NCI-H187 treated with DMSO at 0.1 percent for 48 hours (cell line): Measurements from ENCODE around the gene EXOC4.
"Not testable (repeated sequence)": the region's sequence is repeated elsewhere in the genome, so short reads cannot be mapped to it uniquely, and the experiment has no call there.

Experiments used
- DNase-seq: peaks from one replicate; lab custom pipeline; 2025; lab: John Stamatoyannopoulos, UW

EXOC4 gene

DNA sequence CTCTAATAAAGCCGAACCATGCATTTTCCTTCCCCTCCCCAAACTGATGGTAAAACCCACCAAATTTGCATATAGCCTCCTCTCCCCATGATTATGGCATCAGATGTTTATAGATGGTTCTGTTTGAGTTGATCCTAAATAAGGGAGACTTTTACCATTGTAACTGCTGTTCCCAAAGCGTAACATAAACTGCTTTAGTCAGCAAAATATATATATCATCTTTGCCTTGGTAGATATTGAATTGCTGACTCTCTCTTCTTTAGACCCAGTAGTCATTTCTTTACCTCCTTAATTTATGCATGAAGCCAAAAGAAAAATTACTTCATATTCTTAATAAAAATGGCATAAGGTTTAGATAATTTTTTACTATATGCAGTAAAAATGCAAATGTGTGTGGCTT is 788.1 kb downstream of the EXOC4 start:
- no peak for DNase-seq

DNA sequence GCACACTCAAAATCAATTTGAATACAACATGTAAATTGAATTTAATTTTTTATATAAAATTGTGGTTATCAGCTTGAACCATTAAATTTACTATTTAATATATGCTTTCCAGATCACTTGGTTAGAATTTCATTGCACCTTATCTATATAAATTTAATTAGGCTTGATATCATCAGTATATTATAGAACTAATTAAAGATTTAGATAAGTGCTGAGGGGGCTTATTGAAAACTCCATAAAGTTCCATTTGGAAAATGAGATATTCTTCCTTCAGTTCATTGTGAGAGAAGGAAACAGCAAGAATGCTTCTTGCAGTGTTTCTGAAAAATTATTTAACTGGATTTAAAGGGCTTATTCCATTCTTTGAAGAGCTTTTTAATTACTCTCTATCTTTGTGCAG is 788.6 kb downstream of the EXOC4 start:
- DNase-seq, result no peak

DNA sequence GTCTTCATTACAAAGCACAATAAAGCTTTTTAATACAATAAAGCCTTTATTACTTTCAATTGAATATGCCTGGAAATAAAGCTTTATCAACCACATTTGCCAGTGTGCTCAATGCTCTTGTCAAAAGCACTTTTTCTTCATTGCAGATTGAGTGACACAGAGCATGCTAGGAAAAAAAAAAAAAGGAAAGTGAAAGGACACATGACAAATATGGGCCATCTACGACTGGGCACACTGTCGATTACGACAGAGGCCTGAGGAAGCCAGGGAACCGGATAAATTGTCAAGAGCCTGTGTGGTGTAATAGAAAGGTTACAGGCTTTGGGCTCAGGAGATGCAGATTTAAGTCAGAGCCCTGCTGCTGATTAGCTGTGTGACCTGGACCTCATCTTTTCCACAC is 789.4 kb downstream of the EXOC4 start:
- no peak for DNase-seq

DNA sequence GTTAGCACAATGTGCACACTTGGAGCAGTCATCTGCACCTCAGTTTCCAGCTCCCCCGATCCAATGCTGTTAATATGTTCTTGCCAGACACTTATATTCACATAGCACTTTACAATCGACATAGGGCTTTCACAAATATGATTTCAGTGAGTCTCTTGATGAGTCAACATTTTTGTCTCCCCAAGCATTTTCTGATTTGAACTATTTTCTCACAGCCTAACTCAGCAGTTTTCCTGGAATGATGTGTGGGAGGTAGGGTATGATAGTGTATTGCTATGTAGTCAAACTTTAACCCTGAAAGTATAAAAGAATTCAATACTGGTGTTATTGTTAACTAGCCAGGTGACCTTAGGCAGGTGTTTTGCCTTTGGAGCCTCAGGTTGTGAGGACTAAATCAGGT is 791.8 kb downstream of the EXOC4 start:
- DNase-seq, result no peak

DNA sequence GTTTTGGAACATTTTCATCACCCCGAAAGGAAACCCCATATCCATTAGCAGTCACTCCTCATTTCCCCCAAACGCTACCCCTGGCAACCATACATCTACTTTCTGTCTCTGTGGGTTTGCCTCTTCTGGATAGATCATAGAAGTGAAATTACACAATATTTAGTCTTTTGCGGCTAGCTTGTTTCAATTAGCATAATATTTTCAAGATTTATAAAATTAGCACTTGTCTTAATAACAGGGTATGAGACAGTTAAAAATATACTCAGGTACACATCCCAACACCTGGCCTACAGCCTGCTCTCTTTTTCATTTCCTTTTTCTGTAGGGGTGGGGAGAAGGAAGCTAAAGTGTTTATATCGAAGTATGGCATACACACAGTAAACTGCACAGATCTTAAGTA is 792.8 kb downstream of the EXOC4 start:
- DNase-seq, result no peak

DNA sequence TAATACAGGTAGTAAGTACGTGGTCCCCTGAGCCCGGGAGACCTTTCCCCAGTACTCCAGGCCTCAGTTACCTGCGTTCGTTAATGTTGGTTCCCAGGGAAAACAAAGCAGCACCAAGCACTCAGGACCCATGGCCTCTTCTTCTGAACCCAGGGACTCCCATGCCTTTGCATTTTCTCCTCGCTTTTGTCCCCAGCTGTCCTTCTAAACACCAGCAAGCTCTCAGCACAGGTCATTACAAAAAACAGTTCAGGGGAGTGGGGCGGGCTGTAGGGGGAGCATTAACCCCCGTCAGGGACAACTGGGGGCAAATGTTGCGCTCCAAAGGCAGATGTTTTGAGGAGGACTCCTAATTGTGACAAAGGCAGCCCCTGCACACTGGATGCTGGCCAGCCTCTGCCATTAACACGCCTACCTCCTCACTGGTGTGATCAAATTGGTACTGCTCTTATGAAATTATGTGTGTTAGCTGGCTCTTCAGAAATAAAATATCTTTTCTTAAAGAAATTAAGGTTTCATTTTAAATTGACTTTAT is 793.8 kb downstream of the EXOC4 start:
- no peak for DNase-seq

DNA sequence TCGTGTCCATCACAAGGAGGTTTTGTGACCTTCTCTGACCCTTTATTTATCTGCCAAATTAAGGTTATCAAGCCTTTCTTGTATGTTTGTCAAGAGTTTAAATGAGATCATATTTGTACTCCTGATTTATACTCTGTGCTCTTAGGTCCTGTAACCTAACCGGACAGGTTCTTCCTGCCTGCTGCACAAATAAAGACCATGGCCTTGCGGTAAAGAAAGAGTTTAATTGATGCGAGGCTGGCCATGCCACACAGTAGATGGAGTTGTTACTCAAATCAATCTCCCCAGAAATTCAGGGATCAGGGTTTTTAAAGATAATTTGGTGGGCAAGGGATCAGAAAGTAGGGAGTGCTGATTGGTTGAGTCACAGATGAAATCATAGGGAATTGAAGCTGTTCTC is 794.8 kb downstream of the EXOC4 start:
- no peak for DNase-seq

DNA sequence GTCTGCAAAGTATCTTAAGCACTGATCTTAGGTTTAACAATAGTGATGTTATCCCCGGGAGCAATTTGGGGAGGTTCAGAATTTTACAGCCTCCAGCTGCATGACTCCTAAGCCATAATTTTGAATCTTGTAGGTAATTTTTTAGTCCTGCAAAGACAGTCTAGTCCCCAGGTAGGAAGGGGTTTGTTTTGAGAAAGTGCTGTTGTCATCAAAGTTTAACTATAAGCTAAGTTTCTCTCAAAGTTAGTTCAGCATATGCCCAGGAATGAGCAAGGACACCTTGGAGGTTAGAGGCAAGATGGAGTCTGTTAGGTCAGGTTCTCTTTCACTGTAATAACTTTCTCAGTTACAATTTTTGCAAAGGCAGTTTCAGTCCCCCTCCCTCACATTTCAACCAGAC is 795.3 kb downstream of the EXOC4 start:
- no peak for DNase-seq

DNA sequence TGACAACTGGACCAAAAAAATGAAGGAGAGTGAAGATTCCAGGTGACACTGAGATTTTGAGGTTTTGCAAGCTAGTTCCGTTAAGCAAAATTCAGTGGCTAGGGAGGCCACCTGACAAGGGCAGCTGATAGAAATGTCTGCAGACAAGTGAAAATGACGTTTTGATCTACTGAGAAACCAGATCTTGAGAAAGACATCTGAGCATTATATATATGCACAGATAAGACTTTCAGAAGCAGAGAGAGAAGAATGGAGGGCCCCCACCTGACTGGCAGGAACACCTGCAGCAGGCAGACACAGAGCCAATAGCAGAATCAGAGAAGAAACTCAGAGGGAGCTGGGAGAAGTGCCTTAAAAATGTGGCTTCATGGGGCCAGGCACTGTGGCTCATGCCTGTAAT is 798.1 kb downstream of the EXOC4 start:
- DNase-seq, result no peak

DNA sequence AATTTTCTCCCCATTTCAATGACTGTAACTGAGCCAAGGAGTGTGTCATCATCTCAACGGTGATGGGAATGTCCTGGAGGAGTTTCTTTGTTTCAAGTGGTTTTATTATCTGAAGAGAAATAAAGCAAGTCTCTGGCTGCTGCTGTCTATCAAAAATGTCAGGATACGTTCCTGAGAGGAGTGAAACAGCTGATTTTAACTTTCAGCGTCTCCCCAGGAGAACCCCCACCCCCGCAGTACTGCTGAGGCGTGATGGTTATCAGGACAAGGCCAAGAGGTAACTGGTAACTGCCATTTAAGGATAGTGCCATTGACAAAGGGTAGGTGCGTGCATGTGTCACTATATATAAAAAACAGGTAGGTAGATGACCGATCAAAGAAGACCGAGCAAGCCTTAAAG is 803.9 kb downstream of the EXOC4 start:
- no peak for DNase-seq

DNA sequence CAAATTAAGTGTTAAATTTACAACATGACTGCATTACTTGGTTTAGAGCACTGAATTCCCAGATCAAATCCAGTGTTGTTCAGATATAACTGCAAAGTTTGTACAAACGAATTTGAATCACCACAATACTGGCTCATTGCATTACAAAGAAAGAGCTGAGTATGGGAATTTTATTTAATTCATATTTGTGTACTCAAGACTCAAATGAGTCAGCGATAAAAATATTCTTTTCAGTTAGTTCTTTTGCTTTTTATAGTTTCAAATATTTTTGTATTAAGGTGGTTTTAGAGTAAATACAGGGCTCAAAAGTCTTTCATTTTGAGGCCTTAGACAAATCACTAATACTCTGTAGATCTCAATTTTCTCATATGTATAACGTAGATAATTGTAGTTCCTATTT is 805.6 kb downstream of the EXOC4 start:
- DNase-seq, result no peak

DNA sequence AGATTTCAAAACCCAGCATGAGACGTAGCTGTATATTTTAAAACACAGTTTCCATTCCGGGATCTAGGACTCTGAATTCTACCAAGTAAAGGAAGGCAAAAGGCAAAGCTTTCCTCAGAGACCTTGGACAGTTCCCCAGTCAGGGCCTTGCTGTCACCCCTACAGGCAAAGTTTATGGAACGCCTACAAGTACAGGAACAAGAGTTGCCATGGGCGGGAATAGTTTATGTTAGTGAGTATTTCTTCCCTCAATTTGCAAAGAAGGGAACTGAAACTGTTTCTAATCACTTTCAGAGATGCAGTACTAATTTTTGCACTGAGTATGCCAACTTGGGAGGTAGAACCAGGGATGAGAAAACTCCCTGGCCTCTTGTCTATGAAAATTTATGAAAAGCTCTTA is 806.1 kb downstream of the EXOC4 start:
- DNase-seq, result no peak

DNA sequence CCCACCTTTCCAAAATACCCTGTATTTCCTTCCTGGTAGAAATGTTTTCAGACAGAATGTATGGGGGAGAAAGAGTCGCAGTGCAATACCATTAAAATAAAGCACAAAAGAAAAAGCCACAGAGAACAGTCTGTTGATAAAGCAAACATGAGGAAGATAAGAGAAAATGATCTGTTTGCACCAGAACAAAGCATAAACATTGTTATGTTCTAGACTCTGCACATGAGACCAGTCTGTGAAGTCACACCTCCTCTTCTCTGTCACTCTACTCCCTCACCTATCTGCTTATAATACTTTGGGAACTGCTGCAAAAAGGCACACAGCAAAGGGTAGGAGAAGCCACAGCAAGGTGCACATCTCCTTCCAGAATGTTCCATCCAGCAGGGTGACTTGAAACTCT is 807.0 kb downstream of the EXOC4 start:
- no peak for DNase-seq

DNA sequence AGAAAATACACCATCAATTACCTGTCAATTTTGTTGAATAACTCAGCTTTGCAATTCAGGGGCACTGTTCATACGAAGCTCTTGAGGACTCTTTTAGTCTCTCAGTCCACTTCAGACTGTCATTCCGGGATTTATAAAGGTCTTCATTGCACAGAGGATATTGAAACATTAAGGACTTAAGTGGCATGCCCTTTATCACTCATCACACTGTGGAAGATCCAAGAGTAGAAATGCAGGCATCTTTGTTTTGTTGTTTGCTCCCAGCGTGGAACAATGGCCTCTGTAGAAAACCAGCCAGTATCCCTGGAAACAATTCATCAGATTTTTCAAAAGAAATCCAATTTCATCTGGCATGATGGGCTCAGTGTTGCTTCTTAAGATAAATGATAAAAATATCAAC is 808.0 kb downstream of the EXOC4 start:
- DNase-seq, result peak; percentile 86

DNA sequence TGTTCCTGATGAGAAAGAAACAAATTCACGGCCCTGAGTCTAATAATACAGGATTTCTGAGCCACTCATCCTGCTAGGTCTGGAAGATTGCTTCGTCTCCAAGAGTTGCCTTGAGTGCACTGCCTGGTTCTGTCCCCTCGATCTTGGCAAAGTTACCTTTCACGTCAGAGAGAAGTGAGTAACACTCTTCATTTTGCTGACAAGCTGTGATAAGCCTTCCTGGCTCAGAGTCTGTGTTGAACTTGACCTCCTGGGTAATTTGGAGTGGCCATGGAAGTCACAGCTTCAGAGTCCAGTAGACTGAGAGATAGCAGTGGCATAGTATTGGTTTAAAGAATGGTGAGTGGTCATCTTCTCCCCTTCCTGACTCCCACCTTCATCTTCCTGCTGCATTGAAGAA is 809.6 kb downstream of the EXOC4 start:
- no peak for DNase-seq

DNA sequence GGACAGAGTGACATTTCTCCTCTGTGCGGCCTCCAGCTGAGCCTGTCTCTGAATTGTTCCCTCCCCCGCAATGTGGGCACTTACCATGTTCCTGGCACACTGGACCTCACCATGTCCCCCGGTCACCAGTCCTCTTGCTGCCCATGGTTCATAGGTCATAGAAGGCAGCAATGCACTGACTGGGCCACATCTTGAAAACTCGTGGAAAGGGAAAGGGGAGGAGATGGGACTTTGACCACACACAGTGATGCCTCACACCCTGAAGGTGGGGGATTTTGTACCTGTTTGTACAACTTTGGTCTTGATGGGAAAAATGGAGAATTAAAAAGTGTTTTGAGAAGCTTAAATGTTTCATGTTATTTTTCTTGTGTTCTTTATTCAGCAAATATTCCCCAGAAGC is 812.5 kb downstream of the EXOC4 start:
- no peak for DNase-seq

DNA sequence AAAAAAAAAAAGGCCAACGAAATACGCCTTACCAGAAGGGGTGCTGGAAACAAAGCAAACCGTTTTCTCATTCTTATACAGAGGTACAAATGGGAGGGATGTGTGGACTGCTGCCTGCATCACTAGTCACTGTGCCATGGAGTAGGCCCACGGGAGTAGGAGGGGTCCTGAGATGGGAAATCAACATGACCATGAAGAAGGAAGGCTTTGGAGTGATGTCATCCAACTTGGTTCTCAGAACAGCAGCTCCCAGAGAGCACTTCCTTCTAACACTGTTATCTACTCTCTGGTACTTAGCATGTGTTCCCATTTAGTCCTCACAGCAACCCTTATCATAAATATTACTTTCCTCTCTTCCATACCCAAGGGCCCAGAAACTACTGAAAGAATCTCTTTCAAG is 814.3 kb downstream of the EXOC4 start:
- DNase-seq, result no peak

DNA sequence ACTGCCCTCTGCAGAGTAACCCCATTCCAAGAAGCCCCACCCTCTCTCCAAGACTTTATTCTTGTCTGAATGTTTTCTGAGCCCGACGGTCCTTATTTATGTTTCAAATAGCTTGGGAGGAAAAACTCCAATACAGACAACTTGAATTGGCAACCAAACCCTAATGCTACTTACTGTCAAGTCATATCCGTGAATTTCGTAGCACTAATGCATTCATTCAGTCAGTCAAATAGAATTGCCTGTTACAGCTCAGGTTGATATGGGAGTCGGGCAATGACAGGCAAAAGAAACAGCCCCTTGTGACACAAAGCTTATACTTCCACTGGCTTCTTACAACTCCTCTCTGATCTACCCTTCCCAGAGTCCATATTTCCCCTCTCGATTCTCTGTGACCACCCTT is 815.8 kb downstream of the EXOC4 start:
- DNase-seq, result no peak

DNA sequence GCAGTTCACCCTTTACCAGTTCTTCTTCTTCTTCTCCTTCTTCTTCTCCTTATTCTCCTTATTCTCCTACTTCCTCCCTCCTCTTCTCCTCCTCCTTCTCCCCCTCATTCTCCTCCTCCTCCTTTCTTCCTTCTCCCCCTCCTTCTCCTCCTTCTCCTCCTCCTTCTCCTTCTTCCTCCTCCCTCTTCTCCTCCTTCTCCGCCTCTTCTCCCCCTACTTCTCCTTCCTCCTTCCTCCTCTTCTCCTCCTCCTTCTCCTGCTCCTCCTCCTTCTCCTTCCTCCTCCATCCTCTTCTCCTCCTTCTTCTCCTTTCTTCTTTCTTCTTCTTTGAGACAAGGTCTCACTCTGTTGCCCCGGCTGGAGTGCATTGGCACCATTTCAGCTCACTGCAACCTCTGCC is 816.3 kb downstream of the EXOC4 start:
- no peak for DNase-seq

DNA sequence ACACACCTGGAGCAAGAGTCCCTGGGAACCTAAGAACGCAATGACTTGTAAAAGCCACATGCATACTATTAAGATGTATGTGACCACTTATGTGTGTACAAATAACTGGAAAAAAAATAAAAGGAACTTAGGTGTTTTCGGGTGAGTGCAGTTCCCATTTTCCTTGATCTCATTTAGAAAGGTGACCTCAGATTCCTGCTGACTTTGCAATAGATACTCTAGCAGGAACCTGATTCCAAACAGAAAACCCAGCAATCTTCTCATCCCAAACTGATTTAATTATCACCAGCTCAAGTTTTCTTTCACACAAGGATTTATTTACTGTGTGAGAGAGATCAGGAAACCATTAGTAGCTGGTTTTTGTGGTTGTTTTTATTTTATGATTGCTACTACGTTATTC is 817.8 kb downstream of the EXOC4 start:
- DNase-seq, result no peak

DNA sequence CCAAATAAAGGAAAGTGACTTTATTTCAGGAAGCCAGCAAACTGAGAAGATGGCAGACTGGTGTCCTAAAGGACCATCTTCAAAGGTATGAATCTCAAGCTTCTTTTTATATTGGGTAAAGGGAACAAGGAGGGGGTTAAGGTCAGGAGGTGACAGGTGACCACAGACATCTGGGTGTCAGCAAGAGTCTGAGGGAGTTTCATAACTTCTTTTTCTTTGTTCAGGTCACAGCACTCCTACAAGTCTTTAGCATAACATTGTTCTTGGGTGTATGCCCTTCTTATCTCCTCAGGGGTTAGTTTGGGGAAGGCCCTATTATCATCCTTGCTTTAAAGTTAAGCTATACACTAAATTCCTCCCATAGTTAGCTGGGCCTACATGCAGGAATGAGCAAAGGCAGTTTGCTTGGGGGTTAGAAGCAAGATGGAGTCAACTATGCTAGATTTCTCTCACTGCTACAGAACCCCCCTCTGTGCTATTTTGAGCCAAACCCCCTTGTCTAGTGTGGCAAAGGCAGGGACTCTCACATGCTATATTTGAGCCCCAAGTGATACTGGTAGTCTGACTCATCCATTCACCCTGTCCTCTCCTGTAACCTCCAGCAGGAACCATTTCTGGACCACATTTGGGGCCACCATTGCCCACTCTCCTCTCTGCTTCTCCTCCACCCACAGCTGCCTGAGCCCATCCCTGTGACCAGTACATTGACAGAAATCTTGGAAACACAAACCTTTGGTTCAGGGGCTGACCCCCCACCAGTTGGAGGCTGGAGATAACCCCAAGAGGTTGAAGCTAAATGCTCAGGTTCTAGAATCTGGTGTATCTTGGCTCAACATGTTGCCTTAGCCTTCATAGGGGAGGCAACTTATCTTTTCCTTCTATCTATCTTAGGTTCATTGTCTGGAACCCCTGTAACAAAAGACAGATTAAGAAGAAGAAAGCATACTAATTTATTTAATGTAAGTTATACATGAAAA is 818.8 kb downstream of the EXOC4 start:
- DNase-seq, result no peak

DNA sequence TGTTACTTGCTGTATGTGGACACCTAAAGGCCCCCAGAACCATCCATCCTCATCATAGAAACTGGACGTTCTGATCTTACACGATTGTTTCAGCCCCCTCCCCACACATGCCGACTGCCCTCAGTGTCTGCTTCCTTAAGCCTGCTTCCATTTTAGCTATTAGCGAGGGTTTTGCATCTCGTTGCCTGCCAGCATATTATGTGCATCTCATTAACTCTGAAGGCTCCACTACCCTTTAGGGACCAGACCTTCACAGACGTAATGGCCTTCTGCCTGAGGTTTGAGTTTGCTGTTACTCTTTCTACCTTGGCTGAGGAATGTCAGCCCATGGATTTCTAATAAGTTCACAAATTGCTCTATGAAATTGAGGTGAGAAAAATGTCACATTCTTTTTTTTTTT is 820.4 kb downstream of the EXOC4 start:
- no peak for DNase-seq

DNA sequence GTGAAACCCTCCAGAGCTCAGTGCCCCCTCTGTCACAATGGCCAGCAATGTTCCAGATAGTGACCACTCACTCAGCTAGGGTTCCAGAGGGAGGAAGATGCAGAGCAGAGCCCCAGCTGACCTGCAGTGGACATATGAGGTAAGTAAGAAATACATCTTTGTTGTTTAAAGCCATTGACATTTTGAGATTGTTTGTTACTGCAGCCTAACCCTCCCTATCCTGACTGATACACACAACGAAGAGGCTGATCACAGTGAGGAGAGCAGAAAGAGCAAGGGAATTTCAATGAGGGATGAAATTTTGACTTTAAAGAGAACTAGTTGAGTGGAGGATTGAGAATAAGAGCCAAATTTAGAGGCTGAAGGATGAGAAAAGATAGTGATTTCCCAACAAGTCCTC is 822.9 kb downstream of the EXOC4 start:
- no peak for DNase-seq

DNA sequence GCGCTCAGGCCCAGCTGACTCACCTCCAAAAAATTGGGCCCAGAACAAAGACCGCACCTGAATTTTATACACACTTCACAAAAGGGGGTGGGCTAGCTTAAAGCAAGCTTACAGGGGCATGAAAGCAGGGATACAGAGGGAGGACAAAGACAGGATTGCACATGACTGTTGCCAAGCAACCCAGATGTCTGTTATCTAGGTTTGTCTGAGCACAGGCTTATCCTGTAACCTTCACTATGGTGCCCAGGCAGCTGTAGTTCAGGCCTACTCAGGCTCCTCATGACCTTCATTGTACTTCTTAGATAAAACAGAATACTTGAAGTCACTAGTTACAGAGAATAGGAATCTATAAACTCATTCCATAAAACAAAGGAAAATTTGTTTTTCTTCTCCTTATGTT is 824.7 kb downstream of the EXOC4 start:
- DNase-seq, result not testable (repeated sequence)
